ENCODE measurements around the gene FUT4. TPM values are rescaled to one million over a fixed set of nuclear protein-coding genes. Genes with fewer than 3 reads are reported as not detected.

The FUT4 gene
- total RNA-seq, 2 donors from 2014 or later, result 10.5 to 13.5 TPM

GRCh38 chr11:94537031-94537600 lies 6.6 kb upstream of the FUT4 start:
- H3K9me3 ChIP-seq, result no peaks in the 10 kb centered on the region
- no peak for DNase-seq
- 64 to 68% methylated on average over 3 of the region's 3 CpGs for WGBS, 2 donors
- no peaks in the 10 kb centered on the region for H3K27me3 ChIP-seq
- no peak for TF ChIP-seq POLR2A (IDR thresholded peaks at IDR 0.05)
- TF ChIP-seq, protein P1, sequence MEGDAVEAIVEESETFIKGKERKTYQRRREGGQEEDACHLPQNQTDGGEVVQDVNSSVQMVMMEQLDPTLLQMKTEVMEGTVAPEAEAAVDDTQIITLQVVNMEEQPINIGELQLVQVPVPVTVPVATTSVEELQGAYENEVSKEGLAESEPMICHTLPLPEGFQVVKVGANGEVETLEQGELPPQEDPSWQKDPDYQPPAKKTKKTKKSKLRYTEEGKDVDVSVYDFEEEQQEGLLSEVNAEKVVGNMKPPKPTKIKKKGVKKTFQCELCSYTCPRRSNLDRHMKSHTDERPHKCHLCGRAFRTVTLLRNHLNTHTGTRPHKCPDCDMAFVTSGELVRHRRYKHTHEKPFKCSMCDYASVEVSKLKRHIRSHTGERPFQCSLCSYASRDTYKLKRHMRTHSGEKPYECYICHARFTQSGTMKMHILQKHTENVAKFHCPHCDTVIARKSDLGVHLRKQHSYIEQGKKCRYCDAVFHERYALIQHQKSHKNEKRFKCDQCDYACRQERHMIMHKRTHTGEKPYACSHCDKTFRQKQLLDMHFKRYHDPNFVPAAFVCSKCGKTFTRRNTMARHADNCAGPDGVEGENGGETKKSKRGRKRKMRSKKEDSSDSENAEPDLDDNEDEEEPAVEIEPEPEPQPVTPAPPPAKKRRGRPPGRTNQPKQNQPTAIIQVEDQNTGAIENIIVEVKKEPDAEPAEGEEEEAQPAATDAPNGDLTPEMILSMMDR (IDR thresholded peaks at IDR 0.05), result no peak
- no peak overlapping the region for H3K27ac ChIP-seq
- peaks cover 7% of the 10 kb centered on the region for H3K4me1 ChIP-seq
- intact Hi-C loops (cut with DNase I), result no loop called here
- H3K4me3 ChIP-seq, result no peak overlapping the region
- ATAC-seq, result no peak
- H3K36me3 ChIP-seq (replicated peaks in 1 of 2; ENCODE audit: insufficient read depth in 1 of 2, low read depth in 2 of 2), result no peaks in the 10 kb centered on the region

GRCh38 chr11:94539420-94539819 lies 4.3 kb upstream of the FUT4 start:
- Histone ChIP-seq H3K36me3 (replicated peaks in 1 of 2; ENCODE audit: insufficient read depth in 1 of 2, low read depth in 2 of 2) (no peaks in the 10 kb centered on the region), H3K4me1 (peaks cover 17% of the 10 kb centered on the region), H3K4me3 (no peak overlapping the region), H3K27me3 (no peaks in the 10 kb centered on the region), H3K9me3 (no peaks in the 10 kb centered on the region), H3K27ac (no peak overlapping the region)
- peak in 2 of 4 donors; percentile 16 to 21 for DNase-seq
- ATAC-seq, result no peak
- intact Hi-C loops (cut with DNase I), result no loop called here
- TF ChIP-seq POLR2A (IDR thresholded peaks at IDR 0.05), result no peak
- TF ChIP-seq, protein P1 (IDR thresholded peaks at IDR 0.05), result no peak
- WGBS, 2 donors, result 13 to 23% methylated on average over 1 of the region's 1 CpG

DNA sequence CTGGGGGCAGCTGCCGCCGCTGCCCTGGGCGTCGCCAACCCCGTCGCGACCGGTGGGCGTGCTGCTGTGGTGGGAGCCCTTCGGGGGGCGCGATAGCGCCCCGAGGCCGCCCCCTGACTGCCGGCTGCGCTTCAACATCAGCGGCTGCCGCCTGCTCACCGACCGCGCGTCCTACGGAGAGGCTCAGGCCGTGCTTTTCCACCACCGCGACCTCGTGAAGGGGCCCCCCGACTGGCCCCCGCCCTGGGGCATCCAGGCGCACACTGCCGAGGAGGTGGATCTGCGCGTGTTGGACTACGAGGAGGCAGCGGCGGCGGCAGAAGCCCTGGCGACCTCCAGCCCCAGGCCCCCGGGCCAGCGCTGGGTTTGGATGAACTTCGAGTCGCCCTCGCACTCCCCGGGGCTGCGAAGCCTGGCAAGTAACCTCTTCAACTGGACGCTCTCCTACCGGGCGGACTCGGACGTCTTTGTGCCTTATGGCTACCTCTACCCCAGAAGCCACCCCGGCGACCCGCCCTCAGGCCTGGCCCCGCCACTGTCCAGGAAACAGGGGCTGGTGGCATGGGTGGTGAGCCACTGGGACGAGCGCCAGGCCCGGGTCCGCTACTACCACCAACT lies 1.0 kb downstream of the FUT4 start:
- intact Hi-C loops (cut with DNase I), result no loop called here
- WGBS, 2 donors, result 2 to 7% methylated on average over 5 to 43 of the region's 59 CpGs
- ATAC-seq (peak; percentile 21), DNase-seq (peak in 3 of 4 donors; percentile 20 to 42 (median 31))
- H3K9me3 ChIP-seq, result no peaks in the 10 kb centered on the region
- H3K4me1 ChIP-seq, result peaks cover 50% of the 10 kb centered on the region
- H3K4me3 ChIP-seq, result peak overlapping the region; percentile 65 to 68
- H3K27ac ChIP-seq, result peak overlapping the region; percentile 91 to 100 (median 96)
- TF ChIP-seq POLR2A (IDR thresholded peaks at IDR 0.05), result no peak
- TF ChIP-seq, protein P1 (IDR thresholded peaks at IDR 0.05), result peak in 1 of 7 experiments; percentile 3
- H3K36me3 ChIP-seq (replicated peaks in 1 of 2; ENCODE audit: insufficient read depth in 1 of 2, low read depth in 2 of 2), result no peaks in the 10 kb centered on the region
- no peaks in the 10 kb centered on the region for H3K27me3 ChIP-seq

DNA sequence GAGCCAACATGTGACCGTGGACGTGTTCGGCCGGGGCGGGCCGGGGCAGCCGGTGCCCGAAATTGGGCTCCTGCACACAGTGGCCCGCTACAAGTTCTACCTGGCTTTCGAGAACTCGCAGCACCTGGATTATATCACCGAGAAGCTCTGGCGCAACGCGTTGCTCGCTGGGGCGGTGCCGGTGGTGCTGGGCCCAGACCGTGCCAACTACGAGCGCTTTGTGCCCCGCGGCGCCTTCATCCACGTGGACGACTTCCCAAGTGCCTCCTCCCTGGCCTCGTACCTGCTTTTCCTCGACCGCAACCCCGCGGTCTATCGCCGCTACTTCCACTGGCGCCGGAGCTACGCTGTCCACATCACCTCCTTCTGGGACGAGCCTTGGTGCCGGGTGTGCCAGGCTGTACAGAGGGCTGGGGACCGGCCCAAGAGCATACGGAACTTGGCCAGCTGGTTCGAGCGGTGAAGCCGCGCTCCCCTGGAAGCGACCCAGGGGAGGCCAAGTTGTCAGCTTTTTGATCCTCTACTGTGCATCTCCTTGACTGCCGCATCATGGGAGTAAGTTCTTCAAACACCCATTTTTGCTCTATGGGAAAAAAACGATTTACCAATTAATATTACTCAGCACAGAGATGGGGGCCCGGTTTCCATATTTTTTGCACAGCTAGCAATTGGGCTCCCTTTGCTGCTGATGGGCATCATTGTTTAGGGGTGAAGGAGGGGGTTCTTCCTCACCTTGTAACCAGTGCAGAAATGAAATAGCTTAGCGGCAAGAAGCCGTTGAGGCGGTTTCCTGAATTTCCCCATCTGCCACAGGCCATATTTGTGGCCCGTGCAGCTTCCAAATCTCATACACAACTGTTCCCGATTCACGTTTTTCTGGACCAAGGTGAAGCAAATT lies 1.8 kb downstream of the FUT4 start:
- Histone ChIP-seq H3K27me3 (no peaks in the 10 kb centered on the region), H3K4me1 (peaks cover 58% of the 10 kb centered on the region), H3K27ac (peak overlapping the region; percentile 70 to 100 (median 94)), H3K36me3 (replicated peaks in 1 of 2; ENCODE audit: insufficient read depth in 1 of 2, low read depth in 2 of 2) (no peaks in the 10 kb centered on the region), H3K9me3 (no peaks in the 10 kb centered on the region), H3K4me3 (peak overlapping the region; percentile 65 to 68)
- intact Hi-C loops (cut with DNase I), result no loop called here
- ATAC-seq, result peak; percentile 23
- 28 to 46% methylated on average over 36 to 53 of the region's 54 CpGs for WGBS, 2 donors
- TF ChIP-seq, protein P1 (IDR thresholded peaks at IDR 0.05), result no peak
- TF ChIP-seq POLR2A (IDR thresholded peaks at IDR 0.05), result peak; percentile 13 to 77 (median 73)
- peak; percentile 61 to 67 (median 64) for DNase-seq

Data from body of pancreas (tissue), 4 donors.